ENCODE data around the gene RBKS. TPM values are rescaled to one million over a fixed set of nuclear protein-coding genes. Genes with fewer than 3 reads are reported as not detected.
"Not testable (repeated sequence)": the region's sequence is repeated elsewhere in the genome, so short reads cannot be mapped to it uniquely, and the experiment has no call there.

RBKS gene
- total RNA-seq, 1 donor from 2014 or later, result 0.79 TPM

- no peak for DNase-seq (ENCODE audit: low read depth, low spot score)
Measured at GRCh38 chr2:27873091-27873490, 17.1 kb downstream of the RBKS start.

DNA sequence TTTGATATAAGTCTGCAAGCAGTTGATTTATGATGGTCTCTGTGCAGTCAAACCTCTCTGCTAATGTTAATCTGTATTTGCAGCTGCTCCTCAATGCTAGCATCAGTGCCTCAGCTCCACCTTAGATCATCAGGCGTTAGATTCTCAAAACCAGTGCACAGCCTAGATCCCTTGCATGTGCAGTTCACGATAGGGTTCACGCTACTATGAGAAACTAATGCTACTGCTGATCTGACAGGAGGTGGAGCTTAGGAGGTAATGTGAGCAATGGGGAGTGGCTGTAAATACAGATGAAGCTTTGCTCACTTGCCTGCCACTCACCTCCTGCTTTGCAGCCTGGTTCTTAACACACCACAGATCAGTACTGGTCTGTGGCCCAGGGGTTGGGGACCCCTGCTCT is 18.4 kb downstream of the RBKS start:
- no peak for DNase-seq (ENCODE audit: low read depth, low spot score)

DNA sequence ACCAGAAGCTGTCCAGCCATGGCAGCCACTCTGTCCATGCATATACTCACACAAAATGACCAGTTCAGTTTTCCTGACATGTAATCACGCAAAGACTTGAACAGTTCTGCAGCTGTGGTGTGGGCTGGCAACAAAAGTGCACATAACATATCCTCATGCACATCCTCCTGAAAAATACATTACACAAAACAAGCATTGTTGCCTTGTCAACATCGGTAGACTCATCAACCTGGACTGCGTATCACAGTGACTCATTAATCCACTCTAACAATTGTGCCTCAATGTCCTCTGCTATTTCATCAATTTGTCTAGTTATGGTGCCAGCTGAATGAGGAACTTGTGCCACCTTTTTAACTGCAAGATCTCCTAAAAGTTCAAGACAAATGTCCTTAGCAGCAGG is 19.5 kb downstream of the RBKS start:
- DNase-seq (ENCODE audit: low read depth, low spot score), result no peak

- DNase-seq (ENCODE audit: low read depth, low spot score), result no peak
Measured at GRCh38 chr2:27869763-27870162, 20.4 kb downstream of the RBKS start.

- no peak for DNase-seq (ENCODE audit: low read depth, low spot score)
Measured at GRCh38 chr2:27866237-27866636, 23.9 kb downstream of the RBKS start.

- not testable (repeated sequence) for DNase-seq (ENCODE audit: low read depth, low spot score)
Measured at GRCh38 chr2:27863955-27864354, 26.2 kb downstream of the RBKS start.

GRCh38 chr2:27863146-27863545 is 27.0 kb downstream of the RBKS start:
- no peak for DNase-seq (ENCODE audit: low read depth, low spot score)

DNA sequence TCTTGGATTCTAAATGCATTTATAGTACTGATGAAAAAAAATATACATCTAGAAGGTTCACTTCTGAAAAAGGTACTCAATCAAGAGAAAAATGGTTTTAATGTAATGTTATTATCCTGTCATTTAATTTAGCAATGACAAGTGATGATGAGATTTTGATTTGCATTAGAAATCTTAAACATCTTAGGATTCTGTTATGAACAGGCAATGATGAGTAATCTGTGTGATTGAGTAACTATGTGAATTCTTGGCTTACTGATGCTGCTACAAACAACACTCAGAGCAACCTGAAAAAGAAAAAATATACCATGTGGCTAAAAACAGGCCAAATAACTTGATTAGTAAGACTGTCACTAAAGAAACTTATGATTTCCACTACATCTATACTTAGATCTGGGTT is 30.1 kb downstream of the RBKS start:
- no peak for DNase-seq (ENCODE audit: low read depth, low spot score)

GRCh38 chr2:27857417-27858172 is 32.6 kb downstream of the RBKS start:
- DNase-seq (ENCODE audit: low read depth, low spot score), result no peak

GRCh38 chr2:27856956-27857355 is 33.2 kb downstream of the RBKS start:
- DNase-seq (ENCODE audit: low read depth, low spot score), result no peak

GRCh38 chr2:27856386-27856785 is 33.8 kb downstream of the RBKS start:
- DNase-seq (ENCODE audit: low read depth, low spot score), result no peak

DNA sequence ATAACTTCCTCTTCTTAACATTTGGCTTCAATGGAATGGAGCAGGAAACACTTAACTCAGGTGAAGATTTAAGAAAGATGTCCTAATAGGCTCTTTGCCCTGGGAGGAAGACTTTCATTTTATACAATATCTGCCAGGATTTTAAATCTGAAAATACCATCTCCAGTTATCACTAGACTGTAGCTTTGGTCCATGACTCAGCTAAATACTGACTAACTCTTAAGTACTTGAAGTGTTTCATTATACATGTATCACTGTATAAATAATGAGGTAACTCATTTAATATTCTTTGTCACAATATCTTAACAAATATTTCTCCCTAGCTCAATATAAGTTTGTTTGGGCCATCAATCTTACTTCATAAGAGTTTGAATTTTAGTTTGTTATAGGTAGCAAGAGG is 34.7 kb downstream of the RBKS start:
- DNase-seq (ENCODE audit: low read depth, low spot score), result no peak

DNA sequence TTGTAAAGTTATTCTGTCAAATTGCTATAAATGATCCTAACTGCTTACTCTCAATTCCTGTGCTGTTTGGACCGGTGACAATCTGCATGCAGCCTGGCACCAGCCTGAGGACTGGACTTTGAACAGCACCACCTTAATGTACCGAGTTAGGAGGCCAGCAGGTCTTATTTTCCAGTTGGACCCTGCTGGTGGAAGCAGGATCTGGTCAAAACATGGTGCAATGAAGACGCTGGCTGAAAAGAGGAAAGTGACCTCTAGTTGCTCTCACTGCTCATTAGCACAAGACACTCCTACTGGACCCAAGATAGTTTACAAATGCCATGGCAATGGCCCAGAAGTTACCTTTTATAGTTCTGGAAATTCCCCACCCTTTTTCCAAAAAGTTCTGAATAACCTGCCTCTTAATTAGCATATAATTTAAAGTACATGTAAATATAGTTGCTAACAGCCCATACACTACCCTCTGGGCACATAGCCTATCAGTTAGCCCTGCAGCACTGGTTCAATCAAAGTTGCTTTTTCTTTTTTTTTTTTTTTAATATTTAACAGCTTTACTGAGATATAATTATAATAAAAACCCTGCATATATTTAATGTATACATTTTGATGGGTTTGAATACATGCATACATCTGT is 35.8 kb downstream of the RBKS start:
- DNase-seq (ENCODE audit: low read depth, low spot score), result no peak

DNA sequence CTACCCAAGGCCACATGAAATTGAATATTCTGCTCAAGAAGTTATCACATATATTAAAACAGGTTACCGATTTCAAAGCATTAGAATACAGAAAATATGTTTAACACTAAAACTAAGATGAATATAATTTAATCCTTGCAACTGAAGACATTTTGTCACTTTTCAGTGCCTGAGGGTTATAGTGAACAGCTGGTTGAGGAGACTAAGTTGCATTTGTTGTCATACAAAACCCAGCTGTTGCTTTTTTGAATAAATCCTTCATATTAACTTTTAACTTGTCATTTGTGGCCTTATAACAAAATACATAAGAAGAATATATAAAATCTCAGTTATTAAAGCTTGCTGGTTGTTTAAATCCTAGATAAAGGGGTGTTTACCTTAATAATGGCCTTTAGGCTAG is 37.5 kb downstream of the RBKS start:
- DNase-seq (ENCODE audit: low read depth, low spot score), result no peak

GRCh38 chr2:27849558-27850205 is 40.5 kb downstream of the RBKS start:
- DNase-seq (ENCODE audit: low read depth, low spot score), result no peak

GRCh38 chr2:27847333-27847732 is 42.9 kb downstream of the RBKS start:
- no peak for DNase-seq (ENCODE audit: low read depth, low spot score)

DNA sequence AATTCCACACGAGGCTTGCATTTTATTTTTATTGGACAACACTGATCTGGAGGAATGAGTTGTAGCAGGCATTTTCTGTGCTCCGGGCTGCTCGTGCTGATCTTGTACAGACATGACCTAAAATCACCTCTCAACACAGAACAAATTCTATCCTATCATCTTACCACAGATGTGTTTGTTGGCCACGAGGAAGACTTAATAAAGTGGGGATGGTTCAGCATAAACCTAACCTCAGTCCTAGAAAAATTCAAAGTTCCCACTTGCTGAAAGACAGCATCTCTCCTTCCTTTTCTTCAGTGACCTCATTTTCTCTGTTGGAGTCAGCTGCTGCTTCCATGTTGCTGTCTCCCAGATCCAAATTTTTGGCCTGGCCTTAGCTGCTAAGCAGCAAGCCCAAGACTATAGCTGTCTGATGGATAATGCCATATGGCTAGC is 45.3 kb downstream of the RBKS start:
- no peak for DNase-seq (ENCODE audit: low read depth, low spot score)

- DNase-seq (ENCODE audit: low read depth, low spot score), result no peak
Measured at GRCh38 chr2:27843992-27844391, 46.2 kb downstream of the RBKS start.

GRCh38 chr2:27842894-27843293 is 47.3 kb downstream of the RBKS start:
- no peak for DNase-seq (ENCODE audit: low read depth, low spot score)

- DNase-seq (ENCODE audit: low read depth, low spot score), result no peak
Measured at GRCh38 chr2:27839022-27839618, 51.1 kb downstream of the RBKS start.

DNA sequence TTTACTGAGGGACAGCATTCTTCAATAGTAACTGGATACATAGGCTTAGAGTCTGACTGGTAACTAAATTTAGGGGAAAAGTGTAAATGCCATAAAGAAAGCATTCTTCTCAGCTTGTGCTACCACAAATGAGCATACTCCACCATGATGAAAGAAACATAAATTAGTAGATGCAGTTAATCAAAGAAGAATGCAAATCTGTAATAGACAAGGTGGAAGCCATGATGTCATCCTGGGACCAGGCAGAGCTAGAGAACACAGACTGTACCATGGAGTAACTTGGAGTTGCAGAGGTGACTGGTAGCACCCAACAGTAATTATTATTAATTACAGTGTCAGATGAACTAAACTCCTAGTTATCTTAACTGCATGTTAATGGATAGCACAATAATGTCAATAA is 51.7 kb downstream of the RBKS start:
- no peak for DNase-seq (ENCODE audit: low read depth, low spot score)

DNA sequence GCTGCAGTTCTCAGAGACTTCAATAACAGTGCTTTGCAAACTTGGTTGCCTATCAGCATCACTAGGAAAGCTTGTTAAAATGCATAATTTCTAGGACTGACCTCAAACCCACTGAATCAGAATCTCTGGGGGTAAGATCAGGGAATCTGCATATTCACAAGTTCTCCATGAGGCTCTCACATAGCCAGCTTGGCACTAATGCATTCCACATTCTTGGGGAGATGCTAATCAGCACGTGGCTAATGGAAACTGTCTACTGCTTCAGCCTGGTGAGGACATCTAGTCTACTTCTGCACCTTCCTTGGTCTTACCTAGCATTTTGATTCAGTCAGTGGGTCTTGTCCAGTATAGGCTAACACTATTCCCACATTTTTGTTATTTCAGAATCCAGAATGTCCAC is 56.3 kb downstream of the RBKS start:
- DNase-seq (ENCODE audit: low read depth, low spot score), result no peak
